NCI-H526 (cell line): ENCODE measurements around the gene RPL7L1.
"Not testable (repeated sequence)": the region's sequence is repeated elsewhere in the genome, so short reads cannot be mapped to it uniquely, and the experiment has no call there.

ENCODE experiments used
- DNase-seq, 2 experiments: peaks; one replicate each; lab custom pipeline; 2025; lab: John Stamatoyannopoulos, UW

Gene RPL7L1

GRCh38 chr6:42879372-42880239 lies at the start of gene RPL7L1:
Gene RPL7L1, plus strand, starts transcription at chr6:42879616. Its CDS starts 295 bp downstream, at chr6:42879911.
- DNase-seq: peak; percentile 87 to 89

- no peak for DNase-seq
Observed at GRCh38 chr6:42831237-42831636, 48.2 kb upstream of the RPL7L1 start.

GRCh38 chr6:42834056-42834455 lies 45.4 kb upstream of the RPL7L1 start:
- no peak for DNase-seq

GRCh38 chr6:42841844-42842584 lies 37.4 kb upstream of the RPL7L1 start:
- DNase-seq: no peak

GRCh38 chr6:42845327-42845694 lies 34.1 kb upstream of the RPL7L1 start:
- DNase-seq: no peak

GRCh38 chr6:42846505-42846904 lies 32.9 kb upstream of the RPL7L1 start:
- DNase-seq: no peak

GRCh38 chr6:42848700-42849099 lies 30.7 kb upstream of the RPL7L1 start:
- DNase-seq: no peak

- no peak for DNase-seq
Observed at GRCh38 chr6:42851599-42851998, 27.8 kb upstream of the RPL7L1 start.

GRCh38 chr6:42860036-42860435 lies 19.4 kb upstream of the RPL7L1 start:
- DNase-seq: no peak

GRCh38 chr6:42860481-42860880 lies 18.9 kb upstream of the RPL7L1 start:
- DNase-seq: no peak

- DNase-seq: no peak
Observed at GRCh38 chr6:42864602-42865001, 14.8 kb upstream of the RPL7L1 start.

- DNase-seq: no peak
Observed at GRCh38 chr6:42870145-42870936, 9.1 kb upstream of the RPL7L1 start.

- DNase-seq: no peak
Observed at GRCh38 chr6:42871711-42872110, 7.7 kb upstream of the RPL7L1 start.

- DNase-seq: no peak
Observed at GRCh38 chr6:42873313-42873712, 6.1 kb upstream of the RPL7L1 start.

- no peak for DNase-seq
Observed at GRCh38 chr6:42877695-42878094, 1.7 kb upstream of the RPL7L1 start.

GRCh38 chr6:42880240-42880817 lies 913 bp downstream of the RPL7L1 start:
- not testable (repeated sequence) for DNase-seq

GRCh38 chr6:42880871-42881270 lies 1.5 kb downstream of the RPL7L1 start:
- not testable (repeated sequence) for DNase-seq

- DNase-seq: no peak
Observed at GRCh38 chr6:42885702-42886101, 6.3 kb downstream of the RPL7L1 start.

- not testable (repeated sequence) for DNase-seq
Observed at GRCh38 chr6:42888201-42888600, 8.8 kb downstream of the RPL7L1 start.

GRCh38 chr6:42889815-42890214 lies 10.4 kb downstream of the RPL7L1 start:
- no peak for DNase-seq

- peak; percentile 90 to 95 for DNase-seq
Observed at GRCh38 chr6:42890311-42891198, 11.1 kb downstream of the RPL7L1 start.
